Left lung (tissue), 10 donors: ENCODE measurements around the gene BMPR1B. TPM values are rescaled to one million over a fixed set of nuclear protein-coding genes. Genes with fewer than 3 reads are reported as not detected.
A peak's percentile ranks its signal among the peaks of the same experiment; 100 is the strongest.

Source experiments
- ATAC-seq: fragments of 200-7000 bp; cut with Tn5 transposase; one replicate; pipeline ENCODE4 v1.9.1; 2020; ENCODE audit warnings: moderate library complexity
- DNase-seq, 4 donors: peaks; one replicate each; pipeline ENCODE4 v3.0.0-alpha.2; 2013 to 2020
- H3K27ac ChIP-seq, 2 donors: fragments of 200-600 bp; sonication (generic) in 1 of 2; one replicate each; pipeline versions ENCODE4 v1.5.0 to v1.8.0; 2020 to 2021
- H3K27me3 ChIP-seq, 2 donors: fragments of 200-600 bp; sonication (generic) in 1 of 2; one replicate each; pipeline versions ENCODE4 v1.5.0 to v1.8.0; 2020 to 2021
- H3K36me3 ChIP-seq, 2 donors: fragments of 200-600 bp; sonication (generic) in 1 of 2; one replicate each; pipeline versions ENCODE4 v1.5.0 to v1.8.0; 2020 to 2021
- H3K4me1 ChIP-seq, 2 donors: fragments of 200-600 bp; one replicate each; pipeline ENCODE4 v1.8.0; 2021
- H3K4me3 ChIP-seq, 2 donors: fragments of 200-600 bp; sonication (generic) in 1 of 2; one replicate each; pipeline versions ENCODE4 v1.5.0 to v1.8.0; 2020 to 2021; ENCODE audit warnings: mild to moderate bottlenecking in 1 of 2
- H3K9me3 ChIP-seq, 2 donors: fragments of 200-600 bp; sonication (generic) in 1 of 2; one replicate each; pipeline versions ENCODE4 v1.5.0 to v1.8.0; 2020 to 2021
- intact Hi-C, 2 donors: fragments of 100-400 bp; cut with DNase I; formaldehyde crosslinking; loops; one replicate each; pipeline versions ENCODE4 v1.11.2 to v1.14.2; 2022
- polyA plus RNA-seq, 6 donors: library from polyadenylated mRNA; unstranded; fragments of 120-200 nt; gene quantifications; one replicate each; pipeline ENCODE4 v1.2.1, GENCODE V29; 2013; ENCODE audit not compliant: insufficient read length in 6 of 6
- total RNA-seq, 2 donors: library from RNA; stranded (reverse); fragmentation: NEBNext Ultra II Directional; extraction: Animal tissue kit (Norgen Biotek cat#: 25700); gene quantifications; one replicate each; pipeline ENCODE4 v1.2.1, GENCODE V29; 2021
- TF ChIP-seq, protein P1 (sequence below), 2 donors: fragments of 200-600 bp; sonication (generic) in 1 of 2; IDR thresholded peaks; one replicate each; pipeline versions ENCODE4 v1.5.0 to v1.8.0; 2021; ENCODE audit warnings: antibody characterized with exemption in 2 of 2
- donor health status: DM: no; HTN: yes; CAD: no.
- donor health status: DM: no; HTN: no; CAD: no.

The BMPR1B gene
- total and polyA plus RNA-seq, 8 donors, result 0.61 to 3.3 (median 1.1) TPM

- ATAC-seq, result no peak
Measured at GRCh38 chr4:94979621-94980020, 221.9 kb downstream of the BMPR1B start.

GRCh38 chr4:94995684-94996394 is 238.1 kb downstream of the BMPR1B start:
- Histone ChIP-seq H3K27ac (no peak overlapping the region), H3K4me3 (no peak overlapping the region), H3K4me1 (no peaks in the 10 kb centered on the region), H3K9me3 (no peaks in the 10 kb centered on the region), H3K27me3 (no peaks in the 10 kb centered on the region), H3K36me3 (no peaks in the 10 kb centered on the region)
- TF ChIP-seq, protein P1, sequence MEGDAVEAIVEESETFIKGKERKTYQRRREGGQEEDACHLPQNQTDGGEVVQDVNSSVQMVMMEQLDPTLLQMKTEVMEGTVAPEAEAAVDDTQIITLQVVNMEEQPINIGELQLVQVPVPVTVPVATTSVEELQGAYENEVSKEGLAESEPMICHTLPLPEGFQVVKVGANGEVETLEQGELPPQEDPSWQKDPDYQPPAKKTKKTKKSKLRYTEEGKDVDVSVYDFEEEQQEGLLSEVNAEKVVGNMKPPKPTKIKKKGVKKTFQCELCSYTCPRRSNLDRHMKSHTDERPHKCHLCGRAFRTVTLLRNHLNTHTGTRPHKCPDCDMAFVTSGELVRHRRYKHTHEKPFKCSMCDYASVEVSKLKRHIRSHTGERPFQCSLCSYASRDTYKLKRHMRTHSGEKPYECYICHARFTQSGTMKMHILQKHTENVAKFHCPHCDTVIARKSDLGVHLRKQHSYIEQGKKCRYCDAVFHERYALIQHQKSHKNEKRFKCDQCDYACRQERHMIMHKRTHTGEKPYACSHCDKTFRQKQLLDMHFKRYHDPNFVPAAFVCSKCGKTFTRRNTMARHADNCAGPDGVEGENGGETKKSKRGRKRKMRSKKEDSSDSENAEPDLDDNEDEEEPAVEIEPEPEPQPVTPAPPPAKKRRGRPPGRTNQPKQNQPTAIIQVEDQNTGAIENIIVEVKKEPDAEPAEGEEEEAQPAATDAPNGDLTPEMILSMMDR (IDR thresholded peaks at IDR 0.05), result no peak
- peak in 1 of 4 donors; percentile 2 for DNase-seq
- ATAC-seq, result peak; percentile 61
- intact Hi-C loops, result no loop called here

More at GRCh38 chr4:94979621-94980020, 221.9 kb downstream of the BMPR1B start:
- TF ChIP-seq, protein P1 (IDR thresholded peaks at IDR 0.05), result no peak
- Histone ChIP-seq H3K27me3 (no peaks in the 10 kb centered on the region), H3K4me1 (no peaks in the 10 kb centered on the region), H3K36me3 (no peaks in the 10 kb centered on the region), H3K27ac (no peak overlapping the region), H3K4me3 (no peak overlapping the region), H3K9me3 (no peaks in the 10 kb centered on the region)
- DNase-seq, result no peak
- intact Hi-C loops, result no loop called here

- no peak for DNase-seq
- no peaks in the 10 kb centered on the region for H3K36me3 ChIP-seq
- no peaks in the 10 kb centered on the region for H3K27me3 ChIP-seq
- no peak overlapping the region for H3K4me3 ChIP-seq
- H3K27ac ChIP-seq, result no peak overlapping the region
- intact Hi-C loops, result no loop called here
- TF ChIP-seq, protein P1 (IDR thresholded peaks at IDR 0.05), result no peak
- no peak for ATAC-seq
- no peaks in the 10 kb centered on the region for H3K9me3 ChIP-seq
- no peaks in the 10 kb centered on the region for H3K4me1 ChIP-seq
Measured at GRCh38 chr4:95000076-95000648, 242.4 kb downstream of the BMPR1B start.

- TF ChIP-seq, protein P1 (IDR thresholded peaks at IDR 0.05), result no peak
- no peak for ATAC-seq
Measured at GRCh38 chr4:95004912-95005311, 247.2 kb downstream of the BMPR1B start.

GRCh38 chr4:95007998-95008397 is 250.2 kb downstream of the BMPR1B start:
- Histone ChIP-seq H3K27ac (no peak overlapping the region), H3K4me1 (no peaks in the 10 kb centered on the region), H3K9me3 (no peaks in the 10 kb centered on the region), H3K4me3 (no peak overlapping the region), H3K27me3 (no peaks in the 10 kb centered on the region), H3K36me3 (no peaks in the 10 kb centered on the region)
- no peak for ATAC-seq
- no peak for DNase-seq
- intact Hi-C loops, result no loop called here
- TF ChIP-seq, protein P1 (IDR thresholded peaks at IDR 0.05), result no peak

More at GRCh38 chr4:95004912-95005311, 247.2 kb downstream of the BMPR1B start:
- Histone ChIP-seq H3K9me3 (no peaks in the 10 kb centered on the region), H3K4me3 (no peak overlapping the region), H3K36me3 (no peaks in the 10 kb centered on the region), H3K4me1 (no peaks in the 10 kb centered on the region), H3K27ac (no peak overlapping the region), H3K27me3 (no peaks in the 10 kb centered on the region)
- no peak for DNase-seq
- intact Hi-C loops, result no loop called here
